HG03442 (cell line): ENCODE results near the gene DNAJB2.
"Not testable (repeated sequence)": the region's sequence is repeated elsewhere in the genome, so short reads cannot be mapped to it uniquely, and the experiment has no call there.

Experiments used
- ATAC-seq: cut with Tn5 transposase; IDR thresholded peaks from one replicate; pipeline ENCODE4 v1.9.1; 2021; ENCODE audit warnings: mild to moderate bottlenecking, moderate library complexity; ENCODE audit not compliant: unreplicated experiment

DNAJB2 gene

GRCh38 chr2:219298759-219299371, 19.7 kb downstream of the DNAJB2 start:
- peak; percentile 52 for ATAC-seq

GRCh38 chr2:219299372-219299760, 20.2 kb downstream of the DNAJB2 start:
- no peak for ATAC-seq

GRCh38 chr2:219300022-219300421, 20.9 kb downstream of the DNAJB2 start:
- no peak for ATAC-seq

GRCh38 chr2:219302412-219302968, 23.3 kb downstream of the DNAJB2 start:
- ATAC-seq = no peak

- ATAC-seq = no peak
Measured at GRCh38 chr2:219304223-219304622, 25.1 kb downstream of the DNAJB2 start.

- no peak for ATAC-seq
Measured at GRCh38 chr2:219306047-219306446, 26.9 kb downstream of the DNAJB2 start.

- no peak for ATAC-seq
Measured at GRCh38 chr2:219308142-219309101, 29.3 kb downstream of the DNAJB2 start.

GRCh38 chr2:219309278-219309677, 30.1 kb downstream of the DNAJB2 start, which contains the start of gene PTPRN:
Gene PTPRN (minus strand): TSS chr2:219309401. CDS start chr2:219309332, 69 bp downstream.
- ATAC-seq = no peak

- not testable (repeated sequence) for ATAC-seq
Measured at GRCh38 chr2:219312683-219313263, 33.6 kb downstream of the DNAJB2 start.

GRCh38 chr2:219314804-219315468, 35.8 kb downstream of the DNAJB2 start:
- no peak for ATAC-seq

GRCh38 chr2:219323434-219323833, 44.3 kb downstream of the DNAJB2 start:
- ATAC-seq = no peak

GRCh38 chr2:219325136-219325535, 46.0 kb downstream of the DNAJB2 start:
- no peak for ATAC-seq

GRCh38 chr2:219325657-219326315, 46.6 kb downstream of the DNAJB2 start:
- no peak for ATAC-seq

GRCh38 chr2:219327719-219328118, 48.6 kb downstream of the DNAJB2 start:
- ATAC-seq = no peak

GRCh38 chr2:219331560-219332213, 52.5 kb downstream of the DNAJB2 start:
- no peak for ATAC-seq

- ATAC-seq = no peak
Measured at GRCh38 chr2:219332542-219332941, 53.4 kb downstream of the DNAJB2 start, which contains the start of gene RESP18. Gene RESP18 (minus strand): TSS chr2:219332744.

- ATAC-seq = no peak
Measured at GRCh38 chr2:219334076-219334475, 54.9 kb downstream of the DNAJB2 start.

GRCh38 chr2:219335373-219335786, 56.2 kb downstream of the DNAJB2 start:
- no peak for ATAC-seq
